Lower leg skin (tissue), 4 donors: Measurements from ENCODE around the gene RBM6. TPM values are rescaled to one million over a fixed set of nuclear protein-coding genes. Genes with fewer than 3 reads are reported as not detected.

Experiments used
- DNase-seq, 2 donors: peaks; one replicate each; pipeline ENCODE4 v3.0.0-alpha.2; 2019; ENCODE audit warnings: low spot score in 2 of 2
- H3K4me3 ChIP-seq: fragments of 200-600 bp; sonication (generic); 2 replicates; pipeline ENCODE4 v1.5.1; 2017; ENCODE audit warnings: mild to moderate bottlenecking, low read depth; ENCODE audit not compliant: poor library complexity, severe bottlenecking
- POLR2A ChIP-seq, 2 donors: fragments of 450-650 bp; IDR thresholded peaks; one replicate each; pipeline ENCODE4 v1.6.1; 2016 to 2017; ENCODE audit warnings: antibody characterized with exemption in 2 of 2, mild to moderate bottlenecking in 1 of 2, moderate library complexity in 1 of 2
- WGBS, 2 donors: methylation state at CpG; one replicate each; pipeline ENCODE4 v1.1.5; 2018; 5-methylcytosine and 5-hydroxymethylcytosine counted together
- intact Hi-C: fragments of 100-400 bp; cut with DNase I; formaldehyde crosslinking; loops from one replicate; pipeline ENCODE4 v1.15.0; 2023; ENCODE audit warnings: low total_unique reads
- total RNA-seq, 4 donors: library from RNA; depleted of rRNA; stranded (reverse); fragments of >200 nt; gene quantifications; one replicate each; pipeline ENCODE4 v1.1.0, GENCODE V29; 2016
- TF ChIP-seq, protein P1 (sequence below), 3 donors: fragments of 450-650 bp; IDR thresholded peaks; one replicate each; pipeline ENCODE4 v1.5.1; 2016; ENCODE audit warnings: antibody characterized with exemption in 3 of 3, mild to moderate bottlenecking in 3 of 3, moderate library complexity in 2 of 3

RBM6 gene
- total RNA-seq, 4 donors from 2014 or later = 41.4 to 121 (median 54.7) TPM

DNA sequence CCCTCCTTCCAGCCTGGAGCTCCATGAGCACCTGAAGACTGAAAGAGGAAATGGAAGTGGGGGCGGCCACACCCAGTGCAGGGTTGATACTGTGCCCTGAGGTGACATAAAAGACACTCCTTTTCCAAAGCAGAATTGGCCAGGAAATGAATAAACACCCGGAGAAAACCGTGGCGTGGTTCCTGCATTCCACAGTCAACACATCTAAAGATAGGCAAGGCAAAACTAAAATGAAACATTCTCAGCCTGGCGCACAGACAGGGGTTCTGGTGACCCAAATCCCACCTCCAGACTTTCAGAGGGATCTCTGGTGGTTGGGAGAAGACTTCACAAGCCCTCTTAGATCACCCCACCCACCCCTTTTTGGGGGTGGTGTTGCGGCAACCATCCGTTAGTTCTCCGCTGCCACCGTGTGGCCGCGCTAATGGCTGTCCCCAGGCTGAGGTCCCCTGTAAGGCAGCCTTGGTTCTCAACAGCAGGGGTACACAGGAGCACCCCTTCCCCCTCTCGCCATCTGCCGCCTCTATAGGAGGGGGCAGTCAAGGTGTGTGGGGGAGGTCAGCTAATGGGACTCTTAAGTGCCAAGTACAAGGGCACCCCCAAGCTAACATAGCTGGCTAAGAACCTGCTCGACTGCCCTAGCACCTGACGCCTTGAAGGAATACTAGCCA lies 33.7 kb upstream of the RBM6 start:
- H3K4me3 ChIP-seq = no peak overlapping the region
- 7 to 13% methylated on average over 15 of the region's 15 CpGs for WGBS, 2 donors
- TF ChIP-seq, protein P1, sequence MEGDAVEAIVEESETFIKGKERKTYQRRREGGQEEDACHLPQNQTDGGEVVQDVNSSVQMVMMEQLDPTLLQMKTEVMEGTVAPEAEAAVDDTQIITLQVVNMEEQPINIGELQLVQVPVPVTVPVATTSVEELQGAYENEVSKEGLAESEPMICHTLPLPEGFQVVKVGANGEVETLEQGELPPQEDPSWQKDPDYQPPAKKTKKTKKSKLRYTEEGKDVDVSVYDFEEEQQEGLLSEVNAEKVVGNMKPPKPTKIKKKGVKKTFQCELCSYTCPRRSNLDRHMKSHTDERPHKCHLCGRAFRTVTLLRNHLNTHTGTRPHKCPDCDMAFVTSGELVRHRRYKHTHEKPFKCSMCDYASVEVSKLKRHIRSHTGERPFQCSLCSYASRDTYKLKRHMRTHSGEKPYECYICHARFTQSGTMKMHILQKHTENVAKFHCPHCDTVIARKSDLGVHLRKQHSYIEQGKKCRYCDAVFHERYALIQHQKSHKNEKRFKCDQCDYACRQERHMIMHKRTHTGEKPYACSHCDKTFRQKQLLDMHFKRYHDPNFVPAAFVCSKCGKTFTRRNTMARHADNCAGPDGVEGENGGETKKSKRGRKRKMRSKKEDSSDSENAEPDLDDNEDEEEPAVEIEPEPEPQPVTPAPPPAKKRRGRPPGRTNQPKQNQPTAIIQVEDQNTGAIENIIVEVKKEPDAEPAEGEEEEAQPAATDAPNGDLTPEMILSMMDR (IDR thresholded peaks at IDR 0.05) = no peak
- no peak for TF ChIP-seq POLR2A (IDR thresholded peaks at IDR 0.05)
- no peak for DNase-seq
- intact Hi-C loops = no loop called here

DNA sequence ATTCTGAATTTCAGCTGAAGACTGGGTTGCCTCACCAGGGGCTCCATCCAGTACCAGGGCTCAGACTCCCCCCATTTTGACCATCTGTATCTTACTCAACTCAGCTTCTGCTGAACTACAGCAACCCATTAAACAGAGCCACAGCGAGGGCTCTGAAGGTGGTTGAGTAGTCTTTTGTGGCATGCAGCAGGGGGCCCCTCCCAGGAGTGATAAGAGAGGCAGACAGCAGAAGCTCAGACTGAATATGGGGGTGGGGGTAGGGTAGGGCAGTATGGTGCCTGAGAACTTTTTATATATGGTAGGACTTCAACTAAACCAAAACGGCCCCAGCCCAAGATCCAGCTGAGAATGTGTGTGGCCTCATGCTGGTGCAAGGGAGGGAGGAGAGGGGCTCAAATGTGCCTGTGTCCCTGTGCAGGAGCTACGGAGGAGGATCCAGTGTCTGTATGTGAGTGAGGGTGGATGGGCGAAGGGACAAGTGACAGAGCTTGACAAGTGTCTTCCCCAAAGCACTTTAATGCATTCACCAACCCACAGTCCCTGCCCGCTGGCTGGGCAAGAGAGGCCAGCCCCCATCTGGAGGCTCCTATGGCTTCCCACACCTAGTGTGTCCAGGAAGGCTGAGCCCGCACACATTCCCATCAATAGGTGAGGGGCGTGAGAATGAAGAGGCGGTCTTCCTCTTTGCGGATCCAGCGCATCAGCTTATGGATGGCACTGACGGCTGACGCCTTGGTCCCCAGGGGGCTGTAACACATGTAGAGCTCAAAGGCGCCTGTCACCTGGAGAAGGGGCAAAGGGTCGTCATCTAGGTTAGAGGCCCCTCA lies 31.4 kb upstream of the RBM6 start:
- no peak for TF ChIP-seq POLR2A (IDR thresholded peaks at IDR 0.05)
- TF ChIP-seq, protein P1 (IDR thresholded peaks at IDR 0.05) = no peak
- H3K4me3 ChIP-seq = no peak overlapping the region
- 92 to 93% methylated on average over 12 to 14 of the region's 14 CpGs for WGBS, 2 donors
- intact Hi-C loops = no loop called here
- DNase-seq = no peak

DNA sequence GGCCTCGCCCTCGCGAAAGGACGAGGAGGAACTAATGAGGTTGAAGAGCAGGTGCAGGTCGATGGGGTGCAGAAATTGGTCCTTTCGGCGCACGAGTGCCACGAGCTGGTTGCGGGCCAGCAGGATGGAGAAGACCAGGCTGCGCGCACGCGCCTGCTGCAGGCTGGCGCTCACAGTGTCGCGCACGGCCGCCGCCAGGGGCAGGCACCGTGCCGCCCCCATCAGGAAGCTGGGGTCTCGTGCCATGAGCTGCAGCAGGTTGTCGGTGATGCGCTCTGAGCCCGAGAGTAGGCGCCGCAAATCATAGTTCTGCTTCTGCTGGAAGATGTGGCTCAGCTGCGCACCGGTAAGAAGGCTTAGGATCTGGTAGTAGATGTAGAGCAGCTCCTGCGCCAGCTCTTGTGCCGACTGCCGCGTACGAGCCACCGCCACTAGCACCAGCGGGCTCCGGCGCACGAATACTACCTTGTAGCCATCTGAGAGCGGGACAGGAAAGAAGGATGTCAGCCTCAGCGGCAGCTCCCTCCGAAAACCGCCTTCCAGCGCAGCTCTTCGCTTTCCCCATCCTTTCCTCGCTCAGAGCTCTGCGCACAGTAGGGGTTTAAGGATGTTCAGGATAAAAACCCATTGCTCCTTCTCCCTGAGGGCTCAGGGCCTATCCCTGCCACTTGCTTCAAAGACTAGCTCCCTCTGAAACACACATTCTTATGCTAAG lies 29.4 kb upstream of the RBM6 start:
- 87 to 91% methylated on average over 48 of the region's 48 CpGs for WGBS, 2 donors
- intact Hi-C loops = no loop called here
- no peak overlapping the region for H3K4me3 ChIP-seq
- TF ChIP-seq POLR2A (IDR thresholded peaks at IDR 0.05) = no peak
- TF ChIP-seq, protein P1 (IDR thresholded peaks at IDR 0.05) = no peak
- no peak for DNase-seq

DNA sequence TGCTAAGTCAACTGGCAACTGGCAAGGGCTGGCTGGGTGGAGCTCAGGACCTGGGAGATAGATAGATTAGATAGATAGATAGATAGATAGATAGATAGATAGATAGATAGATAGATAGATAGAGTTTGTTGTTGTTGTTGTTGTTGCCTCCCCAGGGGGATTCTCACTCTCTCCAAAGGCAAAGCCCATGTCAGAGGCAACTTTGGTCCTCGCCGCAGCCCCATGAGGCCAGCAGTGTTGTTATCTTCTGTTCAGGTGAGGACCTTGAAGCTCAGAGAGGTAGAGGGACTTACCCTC lies 28.9 kb upstream of the RBM6 start:
- no peak for DNase-seq
- H3K4me3 ChIP-seq = no peak overlapping the region
- intact Hi-C loops = no loop called here
- WGBS, 2 donors = 96% methylated on average over 2 of the region's 2 CpGs
- no peak for TF ChIP-seq POLR2A (IDR thresholded peaks at IDR 0.05)
- TF ChIP-seq, protein P1 (IDR thresholded peaks at IDR 0.05) = no peak

DNA sequence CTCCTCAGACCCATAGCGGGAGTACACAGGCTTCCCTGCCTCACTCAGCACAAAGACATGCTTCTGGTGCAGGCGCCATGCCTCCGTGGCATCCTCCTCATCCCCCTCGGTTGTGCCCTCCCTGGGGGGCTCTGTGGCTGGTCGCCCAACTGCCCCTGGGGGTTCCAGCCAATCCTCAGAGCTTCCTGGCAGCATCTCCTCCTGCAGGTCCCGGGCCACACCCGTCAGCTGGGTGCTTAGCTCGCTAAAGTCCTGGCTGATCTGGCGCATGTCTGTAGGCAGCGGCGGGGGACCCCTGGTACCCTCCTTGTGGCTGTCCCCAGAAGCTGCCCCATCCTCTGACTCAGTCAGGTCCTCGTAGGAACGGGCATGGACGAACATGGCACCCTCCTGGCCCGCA lies 28.3 kb upstream of the RBM6 start:
- no peak overlapping the region for H3K4me3 ChIP-seq
- no peak for DNase-seq
- TF ChIP-seq, protein P1 (IDR thresholded peaks at IDR 0.05) = no peak
- TF ChIP-seq POLR2A (IDR thresholded peaks at IDR 0.05) = no peak
- 83 to 91% methylated on average over 13 to 15 of the region's 15 CpGs for WGBS, 2 donors
- intact Hi-C loops = no loop called here
